ENCODE measurements around the gene ARMC3. TPM values are rescaled to one million over a fixed set of nuclear protein-coding genes. Genes with fewer than 3 reads are reported as not detected.
"Not testable (repeated sequence)": the region's sequence is repeated elsewhere in the genome, so short reads cannot be mapped to it uniquely, and the experiment has no call there.

Gene ARMC3
- total RNA-seq, 1 donor from 2014 or later, result 0.18 TPM

DNA sequence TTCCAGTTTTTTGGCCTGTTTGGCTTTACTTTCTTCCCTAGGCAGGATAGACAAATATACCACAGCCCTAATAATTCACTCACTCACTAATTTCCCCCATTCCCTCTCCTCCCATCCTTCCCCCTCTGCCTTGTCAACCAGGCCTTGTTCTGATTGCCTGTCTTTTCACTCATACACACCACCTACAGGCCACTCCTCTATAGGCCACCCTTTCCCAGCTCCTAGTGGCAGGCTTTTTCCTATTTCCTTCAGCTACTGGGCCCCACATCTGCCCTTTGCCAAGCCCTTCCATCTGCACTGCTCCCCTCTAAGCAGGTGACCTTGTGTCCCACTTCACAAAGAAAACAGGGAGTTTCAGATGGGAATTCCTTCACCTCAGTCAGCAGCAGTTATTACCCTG is 107.7 kb downstream of the ARMC3 start:
- intact Hi-C loops (cut with DNase I), result no loop called here
- ATAC-seq, result no peak
- no peak for DNase-seq (ENCODE audit: low spot score)

GRCh38 chr10:23037152-23037551 is 109.3 kb downstream of the ARMC3 start:
- DNase-seq (ENCODE audit: low spot score), result no peak
- ATAC-seq, result no peak
- intact Hi-C loops (cut with DNase I), result no loop called here

- intact Hi-C loops (cut with DNase I), result no loop called here
- ATAC-seq (no peak), DNase-seq (ENCODE audit: low spot score) (no peak)
Observed at GRCh38 chr10:23037561-23037960, 109.7 kb downstream of the ARMC3 start.

GRCh38 chr10:23038172-23038571 is 110.3 kb downstream of the ARMC3 start:
- no peak for DNase-seq (ENCODE audit: low spot score)
- ATAC-seq, result no peak
- intact Hi-C loops (cut with DNase I), result no loop called here

GRCh38 chr10:23040002-23040401 is 112.1 kb downstream of the ARMC3 start:
- intact Hi-C loops (cut with DNase I), result loop anchor here (10.0 kb wide), 1 partner anchor 505 kb away; no protein-coding TSS in a partner anchor
- DNase-seq (ENCODE audit: low spot score) (no peak), ATAC-seq (no peak)

- DNase-seq (ENCODE audit: low spot score), result no peak
- ATAC-seq, result no peak
- intact Hi-C loops (cut with DNase I), result loop anchor here (10.0 kb wide), 1 partner anchor 499 kb away; no protein-coding TSS in a partner anchor
Observed at GRCh38 chr10:23046027-23046426, 118.2 kb downstream of the ARMC3 start.

- no peak for DNase-seq (ENCODE audit: low spot score)
- intact Hi-C loops (cut with DNase I), result loop anchor here (10.0 kb wide), 1 partner anchor 497 kb away; no protein-coding TSS in a partner anchor
- no peak for ATAC-seq
Observed at GRCh38 chr10:23047201-23048050, 119.6 kb downstream of the ARMC3 start.

DNA sequence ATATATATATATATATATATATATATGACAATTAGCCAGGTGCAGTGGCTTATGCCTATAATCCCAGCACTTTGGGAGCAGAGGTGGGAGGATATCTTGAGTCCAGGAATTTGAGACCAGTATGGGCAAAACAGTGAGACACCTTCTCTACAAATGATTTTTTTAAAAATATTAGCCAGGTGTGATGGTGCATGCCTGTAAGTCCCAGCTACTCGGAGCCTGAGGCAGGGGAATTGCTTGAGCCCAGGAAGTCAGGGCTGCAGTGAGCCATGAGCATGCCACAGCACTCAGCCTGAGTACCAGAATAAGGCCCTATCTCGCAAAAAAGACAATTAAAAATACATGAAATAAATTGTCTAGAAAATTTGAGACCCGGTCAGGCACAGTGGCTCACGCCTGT is 120.3 kb downstream of the ARMC3 start:
- DNase-seq (ENCODE audit: low spot score) (no peak), ATAC-seq (no peak)
- intact Hi-C loops (cut with DNase I), result loop anchor here (10.0 kb wide), 1 partner anchor 497 kb away; no protein-coding TSS in a partner anchor

DNA sequence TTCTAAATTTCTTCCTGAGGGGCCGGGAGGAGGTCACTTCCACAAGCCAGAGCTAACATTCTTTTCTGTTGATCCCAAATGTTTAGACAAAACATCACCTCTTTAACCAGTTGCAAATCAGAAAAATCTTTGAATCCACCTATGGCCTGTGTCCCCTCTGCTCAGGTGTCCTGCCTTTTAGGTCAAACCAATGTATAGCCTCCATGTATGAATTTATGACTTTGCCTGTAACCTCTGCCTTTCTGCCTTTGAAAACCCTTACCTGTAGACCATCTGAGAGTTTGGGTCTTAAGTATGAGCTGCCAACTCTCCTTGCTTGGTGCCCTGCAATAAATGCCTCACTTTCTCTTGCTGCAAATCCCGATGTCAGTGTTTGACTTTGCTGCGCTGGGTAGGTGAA is 123.4 kb downstream of the ARMC3 start:
- DNase-seq (ENCODE audit: low spot score), result no peak
- intact Hi-C loops (cut with DNase I), result no loop called here

GRCh38 chr10:23051855-23052331 is 124.0 kb downstream of the ARMC3 start:
- intact Hi-C loops (cut with DNase I), result no loop called here
- DNase-seq (ENCODE audit: low spot score), result no peak
- no peak for ATAC-seq

More for the DNA sequence above, 123.4 kb downstream of the ARMC3 start:
- no peak for ATAC-seq

DNA sequence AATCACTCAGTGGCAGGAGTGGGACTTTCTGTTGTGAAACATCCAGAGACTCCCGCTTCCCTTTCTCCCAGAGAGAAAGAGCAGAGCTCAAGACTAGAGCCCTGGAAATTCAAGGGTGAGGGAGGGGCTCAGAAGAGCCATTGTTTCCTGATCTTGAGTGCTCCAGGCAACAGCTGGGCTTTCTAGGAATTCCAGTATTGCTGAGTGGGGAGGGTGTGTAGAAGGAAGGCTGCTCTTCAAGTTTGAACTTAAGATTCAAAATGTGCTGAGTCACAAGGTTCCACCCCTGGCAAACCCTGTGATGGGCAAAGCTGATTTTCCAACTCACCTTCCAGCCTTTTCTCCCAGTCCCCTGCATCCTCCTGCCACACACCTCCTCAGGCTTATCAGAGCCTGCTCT is 125.2 kb downstream of the ARMC3 start:
- ATAC-seq (no peak), DNase-seq (ENCODE audit: low spot score) (no peak)
- intact Hi-C loops (cut with DNase I), result no loop called here

GRCh38 chr10:23055424-23056185 is 127.8 kb downstream of the ARMC3 start:
- intact Hi-C loops (cut with DNase I), result no loop called here
- DNase-seq (ENCODE audit: low spot score) (no peak), ATAC-seq (no peak)

DNA sequence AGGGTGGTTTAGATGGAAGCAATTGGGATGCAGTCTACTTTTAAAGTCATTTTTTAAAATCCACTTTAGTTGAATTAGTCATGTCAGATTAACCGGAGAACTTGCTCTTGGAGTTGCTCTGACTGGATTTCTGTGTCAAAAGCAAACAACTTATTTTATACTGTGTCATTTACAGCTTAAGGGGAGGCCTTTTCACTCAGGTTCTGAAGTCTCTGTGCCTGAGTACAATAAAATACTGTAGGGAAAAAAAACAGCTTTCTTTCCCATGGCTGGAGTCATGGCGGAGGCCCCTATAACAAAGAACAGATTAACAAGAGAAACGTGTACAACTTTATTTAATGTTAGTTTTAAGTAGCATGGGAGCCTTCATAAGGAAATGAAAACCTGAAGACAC is 128.3 kb downstream of the ARMC3 start:
- no peak for DNase-seq (ENCODE audit: low spot score)
- intact Hi-C loops (cut with DNase I), result no loop called here

GRCh38 chr10:23058366-23058765 is 130.5 kb downstream of the ARMC3 start:
- ATAC-seq (no peak), DNase-seq (ENCODE audit: low spot score) (no peak)
- intact Hi-C loops (cut with DNase I), result no loop called here

More for the DNA sequence above, 128.3 kb downstream of the ARMC3 start:
- ATAC-seq, result no peak

DNA sequence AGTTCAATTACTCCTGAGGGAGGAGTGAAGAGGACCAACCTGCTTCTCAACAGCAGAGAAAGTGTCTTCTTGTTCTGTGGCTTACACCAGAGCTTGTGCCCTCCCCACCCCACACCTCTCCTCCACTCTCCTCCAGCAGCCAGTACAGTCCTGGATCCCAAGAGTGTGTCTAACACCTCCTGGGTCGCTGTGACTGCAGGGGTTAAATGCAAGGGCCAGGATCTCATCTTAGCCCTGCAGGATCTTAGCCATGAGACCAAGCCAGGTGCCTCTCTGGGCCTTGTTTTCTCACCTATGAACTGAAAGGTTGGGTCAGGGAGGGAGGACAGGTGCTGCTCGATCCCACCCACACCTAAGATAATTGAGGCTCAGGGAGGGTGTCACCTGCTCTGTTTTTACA is 133.1 kb downstream of the ARMC3 start:
- intact Hi-C loops (cut with DNase I), result no loop called here
- DNase-seq (ENCODE audit: low spot score) (no peak), ATAC-seq (no peak)

DNA sequence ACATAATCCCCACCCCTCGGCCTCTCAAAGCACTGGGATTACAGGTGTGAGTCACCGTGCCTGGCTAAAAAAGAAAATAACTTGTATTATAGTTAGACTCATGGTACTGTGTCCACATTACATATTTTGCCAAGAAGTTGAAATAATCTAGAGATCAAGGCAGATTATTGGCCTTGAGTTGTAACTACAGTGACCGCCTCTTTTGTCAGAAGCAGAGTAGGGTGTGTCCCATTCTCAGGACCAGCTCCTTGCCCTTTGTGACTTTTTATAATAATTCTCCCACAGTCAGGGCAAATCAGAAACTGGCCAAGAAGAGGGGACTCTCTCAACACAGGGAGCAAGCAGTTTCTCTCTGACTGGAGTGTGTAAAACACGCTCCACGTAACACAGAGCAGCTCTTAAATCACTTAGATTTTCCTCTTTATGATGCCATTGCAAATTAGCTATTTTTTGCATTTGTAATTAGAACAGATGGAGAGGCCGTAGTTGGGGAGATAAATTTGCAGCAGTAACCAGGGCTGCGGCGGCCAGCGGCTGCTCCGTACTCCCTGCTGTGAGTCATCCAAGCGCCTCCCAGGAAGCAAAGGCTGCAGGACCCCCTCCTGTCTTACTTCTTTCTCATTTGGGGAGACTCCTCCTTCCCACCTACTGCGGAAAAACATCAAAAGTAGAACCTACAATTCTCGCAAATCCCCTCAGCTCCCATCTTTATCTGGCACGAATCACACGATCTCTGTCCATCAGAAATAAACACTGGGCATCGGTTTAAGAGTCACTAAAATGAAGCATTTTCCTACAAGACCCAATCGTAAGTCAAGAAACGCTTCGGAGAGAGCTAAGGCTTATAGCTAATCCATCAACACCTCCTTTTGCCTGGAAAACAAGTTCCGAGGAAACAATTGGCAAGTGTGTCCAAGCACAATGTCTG is 135.5 kb downstream of the ARMC3 start:
- DNase-seq (ENCODE audit: low spot score) (no peak), ATAC-seq (no peak)
- intact Hi-C loops (cut with DNase I), result no loop called here

GRCh38 chr10:23063973-23064812 is 136.3 kb downstream of the ARMC3 start:
- ATAC-seq (no peak), DNase-seq (ENCODE audit: low spot score) (no peak)
- intact Hi-C loops (cut with DNase I), result no loop called here

- ATAC-seq, result not testable (repeated sequence)
Observed at GRCh38 chr10:23064813-23065114, 136.9 kb downstream of the ARMC3 start.

More at GRCh38 chr10:23064813-23065114, 136.9 kb downstream of the ARMC3 start:
- intact Hi-C loops (cut with DNase I); DNase-seq (ENCODE audit: low spot score): not testable (repeated sequence)

All from sciatic nerve (tissue), 2 donors.